NCI-H2171 treated with DMSO at 0.1 percent for 48 hours (cell line): ENCODE measurements around the gene IL4I1.

Experiments
- DNase-seq: peaks from one replicate; lab custom pipeline; 2025; lab: John Stamatoyannopoulos, UW

The IL4I1 gene

GRCh38 chr19:49879243-49879963 lies 17.3 kb downstream of the IL4I1 start:
- DNase-seq: no peak

- no peak for DNase-seq
These were observed 18.0 kb downstream of the IL4I1 start for GRCh38 chr19:49878744-49879070.

GRCh38 chr19:49877879-49878743 lies 18.6 kb downstream of the IL4I1 start:
- peak; percentile 97 for DNase-seq

GRCh38 chr19:49877020-49877878 lies 19.4 kb downstream of the IL4I1 start, which contains the start of the genes AKT1S1 and TBC1D17:
TSS of gene AKT1S1 (minus strand) at chr19:49877355. CDS start at chr19:49873295, 4,060 bp downstream.
TSS of gene TBC1D17 (plus strand) at chr19:49877702. CDS start at chr19:49877724, 22 bp downstream.
- DNase-seq: peak; percentile 100

- peak; percentile 98 for DNase-seq
These were observed 20.2 kb downstream of the IL4I1 start for GRCh38 chr19:49876422-49877019.

GRCh38 chr19:49875857-49876421 lies 20.7 kb downstream of the IL4I1 start:
- DNase-seq: peak; percentile 48

GRCh38 chr19:49875177-49875576 lies 21.5 kb downstream of the IL4I1 start:
- no peak for DNase-seq

GRCh38 chr19:49874503-49875157 lies 22.1 kb downstream of the IL4I1 start:
- DNase-seq: no peak

GRCh38 chr19:49873834-49874233 lies 22.9 kb downstream of the IL4I1 start:
- no peak for DNase-seq

- DNase-seq: no peak
These were observed 23.6 kb downstream of the IL4I1 start for GRCh38 chr19:49873129-49873521.

GRCh38 chr19:49872245-49873128 lies 24.2 kb downstream of the IL4I1 start:
- no peak for DNase-seq

- no peak for DNase-seq
These were observed 25.2 kb downstream of the IL4I1 start for GRCh38 chr19:49871349-49871985.

GRCh38 chr19:49870309-49870901 lies 26.3 kb downstream of the IL4I1 start:
- DNase-seq: no peak

- peak; percentile 100 for DNase-seq
These were observed 27.0 kb downstream of the IL4I1 start for GRCh38 chr19:49869484-49870308.

GRCh38 chr19:49869009-49869483 lies 27.6 kb downstream of the IL4I1 start:
- DNase-seq: no peak

GRCh38 chr19:49866933-49867782 lies 29.5 kb downstream of the IL4I1 start, which contains the start of gene PNKP:
TSS of gene PNKP (minus strand) at chr19:49867576. CDS start at chr19:49867204, 372 bp downstream.
- peak; percentile 92 for DNase-seq

- no peak for DNase-seq
These were observed 31.8 kb downstream of the IL4I1 start for GRCh38 chr19:49864890-49865289.
